Adrenal gland (tissue), 5 donors: ENCODE measurements around the gene THRA.

ENCODE experiments used
- CTCF ChIP-seq, 6 experiments: fragments of 450-650 bp in 4 of 6; fragments of 200-600 bp in 2 of 6; sonication (generic) in 1 of 6; IDR thresholded peaks; 1 replicate in 5 of 6; 2 replicates in 1 of 6; pipeline versions ENCODE4 v1.5.1 to v1.8.0; 2016 to 2021; ENCODE audit warnings: antibody characterized with exemption in 6 of 6, mild to moderate bottlenecking in 2 of 6, moderate library complexity in 1 of 6
- POLR2A ChIP-seq, 2 donors: fragments of 450-650 bp; IDR thresholded peaks; one replicate each; pipeline ENCODE4 v1.6.1; 2017; ENCODE audit warnings: antibody characterized with exemption in 2 of 2, mild to moderate bottlenecking in 2 of 2, moderate library complexity in 1 of 2
- donor health status: DM: no; HTN: no; CAD: no.

GRCh38 chr17:40113907-40114245 lies 51.1 kb downstream of the THRA start:
- TF ChIP-seq POLR2A (IDR thresholded peaks at IDR 0.05) (no peak), CTCF (IDR thresholded peaks at IDR 0.05) (no peak)
